H1 (cell line): ENCODE results near the gene KRTAP10-4. TPM values are rescaled to one million over a fixed set of nuclear protein-coding genes. Genes with fewer than 3 reads are reported as not detected.

Source experiments
- CTCF ChIA-PET: fragments of 300-600 bp; sonication (Branson Sonifier 250); formaldehyde crosslinking; loops from one replicate; lab custom pipeline; 2021; ENCODE audit not compliant: partially characterized antibody; lab: Charles Lee
- POLR2A ChIA-PET: fragments of 300-600 bp; sonication (Branson Sonifier 250); formaldehyde crosslinking; loops from one replicate; lab custom pipeline; 2021; ENCODE audit warnings: inconsistent platforms; ENCODE audit not compliant: partially characterized antibody; lab: Charles Lee
- DNase-seq, 2 experiments: peaks; one replicate each; pipeline versions ENCODE4 v3.0.0 to v3.0.0-alpha.2; 2010 to 2022; ENCODE audit warnings: low spot score in 2 of 2, low read depth in 1 of 2, mixed read lengths in 1 of 2
- FAIRE-seq: peaks from 2 replicates; lab custom pipeline; 2011; peaks lifted over from hg19 to GRCh38; lab: Jason Lieb, UNC
- H2AFZ ChIP-seq: 2 replicates; pipeline ENCODE4 v1.8.1; 2012; ENCODE audit warnings: low read length, inconsistent platforms
- H2AK5ac ChIP-seq: 2 replicates; pipeline ENCODE4 v1.6.1; 2013; ENCODE audit warnings: low read depth, low read length
- H2BK120ac ChIP-seq: replicated peaks from 2 replicates; pipeline ENCODE3; 2013; ENCODE audit warnings: low read depth, low read length, inconsistent platforms
- H2BK12ac ChIP-seq: 2 replicates; pipeline ENCODE4 v1.6.1; 2013; ENCODE audit warnings: low read depth, low read length
- H2BK15ac ChIP-seq: 2 replicates; pipeline ENCODE4 v1.6.1; 2013; ENCODE audit warnings: low read length
- H2BK20ac ChIP-seq: 2 replicates; pipeline ENCODE4 v1.6.1; 2013; ENCODE audit warnings: low read length
- H2BK5ac ChIP-seq: 2 replicates; pipeline ENCODE4 v1.6.1; 2013; ENCODE audit warnings: low read depth, low read length
- H3K14ac ChIP-seq: 2 replicates; pipeline ENCODE4 v1.6.1; 2013; ENCODE audit warnings: inconsistent platforms; ENCODE audit not compliant: insufficient read length
- H3K18ac ChIP-seq: 2 replicates; pipeline ENCODE4 v1.6.1; 2013; ENCODE audit warnings: low read length; ENCODE audit errors: extremely low read depth
- H3K23ac ChIP-seq: 2 replicates; pipeline ENCODE4 v1.6.1; 2013; ENCODE audit warnings: inconsistent platforms; ENCODE audit not compliant: insufficient read length
- H3K23me2 ChIP-seq: 2 replicates; pipeline ENCODE4 v1.6.1; 2013; ENCODE audit warnings: low read depth, low read length
- H3K27ac ChIP-seq: 2 replicates; pipeline ENCODE4 v1.6.1; 2011; ENCODE audit warnings: low read depth, low read length, inconsistent platforms
- H3K27me3 ChIP-seq, 4 experiments: replicated peaks in 1 of 4; 1 replicate in 1 of 4; 2 replicates in 3 of 4; pipeline versions ENCODE4 v1.6.1 to v1.8.1; 2011 to 2013; ENCODE audit warnings: low read length in 3 of 4, mild to moderate bottlenecking in 3 of 4, inconsistent platforms in 2 of 4, mixed read lengths in 2 of 4, moderate library complexity in 1 of 4; ENCODE audit not compliant: control insufficient read depth in 3 of 4, insufficient read depth in 3 of 4; ENCODE audit errors: extremely low read depth in 1 of 4
- H3K36me3 ChIP-seq, 4 experiments: 2 replicates each; pipeline versions ENCODE4 v1.6.1 to v1.8.1; 2011 to 2013; ENCODE audit warnings: mild to moderate bottlenecking in 4 of 4, low read length in 3 of 4, moderate library complexity in 2 of 4, control low read depth in 1 of 4, inconsistent platforms in 1 of 4; ENCODE audit not compliant: insufficient read depth in 4 of 4, control insufficient read depth in 2 of 4
- H3K4ac ChIP-seq: replicated peaks from 2 replicates; pipeline ENCODE3; 2013; ENCODE audit warnings: low read length, low read depth, mixed read lengths, inconsistent platforms; ENCODE audit not compliant: insufficient read length
- H3K4me1 ChIP-seq, 4 experiments: replicated peaks in 1 of 4; 1 replicate in 1 of 4; 2 replicates in 3 of 4; pipeline versions ENCODE4 v1.6.1 to v1.8.1; 2011 to 2013; ENCODE audit warnings: low read length in 3 of 4, inconsistent platforms in 2 of 4, mixed read lengths in 1 of 4; ENCODE audit not compliant: insufficient read depth in 4 of 4, control insufficient read depth in 3 of 4
- H3K4me2 ChIP-seq, 2 experiments: 2 replicates each; pipeline versions ENCODE4 v1.6.1 to v1.8.1; 2011 to 2013; ENCODE audit warnings: low read depth in 2 of 2, low read length in 2 of 2, control low read depth in 1 of 2, inconsistent platforms in 1 of 2, mild to moderate bottlenecking in 1 of 2; ENCODE audit not compliant: insufficient read depth in 1 of 2
- H3K4me3 ChIP-seq, 4 experiments: fragments of 200-600, 300-600 bp in 1 of 4; sonication (generic), shearing (Covaris generic), sonication (Bioruptor Twin) in 1 of 4; 2 replicates each; pipeline versions ENCODE4 v1.5.1 to v1.8.1; 2011 to 2016; ENCODE audit warnings: low read length in 4 of 4, low read depth in 3 of 4, control low read depth in 2 of 4, inconsistent platforms in 2 of 4, mild to moderate bottlenecking in 2 of 4, mixed read lengths in 1 of 4, moderate library complexity in 1 of 4; ENCODE audit not compliant: insufficient read depth in 2 of 4; ENCODE audit errors: extremely low read depth in 1 of 4
- H3K56ac ChIP-seq: replicated peaks from 2 replicates; pipeline ENCODE3; 2013; ENCODE audit warnings: low read depth, mild to moderate bottlenecking, mixed read lengths, low read length, inconsistent platforms; ENCODE audit not compliant: insufficient read length
- H3K79me1 ChIP-seq: 2 replicates; pipeline ENCODE4 v1.6.1; 2013; ENCODE audit warnings: low read depth, low read length, control low read depth
- H3K79me2 ChIP-seq, 2 experiments: 2 replicates each; pipeline versions ENCODE4 v1.6.1 to v1.8.1; 2012 to 2013; ENCODE audit warnings: low read length in 2 of 2, mild to moderate bottlenecking in 2 of 2, inconsistent platforms in 1 of 2; ENCODE audit not compliant: insufficient read depth in 2 of 2, control insufficient read depth in 1 of 2
- H3K9ac ChIP-seq, 4 experiments: replicated peaks in 1 of 4; 1 replicate in 1 of 4; 2 replicates in 3 of 4; pipeline versions ENCODE4 v1.6.1 to v1.8.1; 2011 to 2013; ENCODE audit warnings: low read depth in 3 of 4, low read length in 3 of 4, control low read depth in 2 of 4, mild to moderate bottlenecking in 2 of 4, moderate library complexity in 2 of 4, inconsistent platforms in 1 of 4; ENCODE audit errors: extremely low read depth in 1 of 4
- H3K9me3 ChIP-seq, 2 experiments: 2 replicates each; pipeline versions ENCODE4 v1.6.1 to v1.8.1; 2012 to 2013; ENCODE audit warnings: mild to moderate bottlenecking in 2 of 2, moderate library complexity in 2 of 2, control low read depth in 1 of 2, inconsistent platforms in 1 of 2, low read depth in 1 of 2, low read length in 1 of 2, mixed read lengths in 1 of 2; ENCODE audit not compliant: insufficient read depth in 2 of 2
- H4K20me1 ChIP-seq, 2 experiments: replicated peaks in 1 of 2; 2 replicates each; pipeline versions ENCODE3 to v1.8.1; 2011 to 2013; ENCODE audit warnings: inconsistent platforms in 2 of 2, low read length in 2 of 2, mild to moderate bottlenecking in 1 of 2; ENCODE audit not compliant: insufficient read depth in 2 of 2, control insufficient read depth in 1 of 2
- H4K5ac ChIP-seq: 2 replicates; pipeline ENCODE4 v1.6.1; 2013; ENCODE audit warnings: low read length, low read depth, mixed read lengths, inconsistent platforms; ENCODE audit not compliant: insufficient read length
- H4K8ac ChIP-seq: 2 replicates; pipeline ENCODE4 v1.8.0; 2013; ENCODE audit warnings: mild to moderate bottlenecking, moderate library complexity, low read length, inconsistent platforms; ENCODE audit not compliant: insufficient read depth; ENCODE audit errors: extremely low read depth
- H4K91ac ChIP-seq: replicated peaks from 2 replicates; pipeline ENCODE3; 2013; ENCODE audit warnings: low read length, mixed read lengths, inconsistent platforms; ENCODE audit not compliant: insufficient read length
- WGBS, 2 experiments: shearing (Covaris generic) in 1 of 2; methylation state at CpG; one replicate each; pipeline versions ENCODE4 v1.1.6 to v1.1.7; 2013 to 2015; ENCODE audit warnings: low lambda C conversion rate in 2 of 2, mixed read lengths in 2 of 2, inconsistent platforms in 1 of 2, low coverage in 1 of 2, missing lambda C conversion rate in 1 of 2; ENCODE audit not compliant: insufficient replicate concordance in 2 of 2, insufficient coverage in 1 of 2, insufficient read length in 1 of 2; ENCODE audit errors: extremely low coverage in 1 of 2, missing lambda C conversion rate in 1 of 2; 5-methylcytosine and 5-hydroxymethylcytosine counted together
- polyA plus RNA-seq, 7 experiments: library from polyadenylated mRNA; depleted of rRNA in 3 of 7; stranded (reverse) in 5 of 7; unstranded in 2 of 7; fragments of >200 nt in 5 of 7; fragments of 200-250 nt in 2 of 7; gene quantifications; 1 replicate in 5 of 7; 2 replicates in 1 of 7; 4 replicates in 1 of 7; pipeline versions ENCODE4 v1.2.1 to v1.2.3, GENCODE V29; 2011 to 2013; ENCODE audit warnings: missing spikeins in 2 of 7, mixed read lengths in 2 of 7
- total RNA-seq: library from RNA; stranded (reverse); fragmentation: NEBNext Ultra II Directional; extraction: Animal tissue kit (Norgen Biotek cat#: 25700); gene quantifications from 2 replicates; pipeline ENCODE4 v1.2.1, GENCODE V29; 2021
- TF ChIP-seq, protein P1 (sequence below): IDR thresholded peaks from 2 replicates; pipeline ENCODE4 v1.6.1; 2012; ENCODE audit warnings: inconsistent platforms

KRTAP10-4 gene
- total and polyA plus RNA-seq, 2 of the 8 experiments (the other 6 are each of a cell fraction or from before 2014, with no cell fraction given): not detected

DNA sequence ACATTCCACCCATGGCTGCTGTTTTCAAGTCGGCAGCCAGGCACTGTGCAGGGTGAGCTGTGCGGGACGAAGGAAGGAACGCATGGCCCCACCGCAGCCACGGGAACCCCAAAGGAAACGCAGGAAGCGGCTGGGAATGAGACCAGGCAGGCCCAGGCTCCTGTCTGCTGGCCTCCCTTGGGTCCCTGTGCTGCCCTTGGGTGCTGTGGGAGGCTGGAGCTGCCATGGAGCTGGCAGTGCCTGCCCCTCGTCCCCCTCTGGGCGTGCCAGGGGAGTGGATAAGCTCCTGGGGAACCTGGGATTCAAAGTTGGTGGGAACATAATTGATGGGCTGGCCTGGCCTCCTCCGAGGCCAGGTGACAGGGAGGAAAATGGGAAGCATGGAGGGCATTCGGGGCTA, 5.3 kb upstream of the KRTAP10-4 start:
- no peak overlapping the region for H2AK5ac ChIP-seq
- no peak overlapping the region for H4K91ac ChIP-seq
- H2BK5ac ChIP-seq: no peak overlapping the region
- DNase-seq: no peak
- TF ChIP-seq, protein P1, sequence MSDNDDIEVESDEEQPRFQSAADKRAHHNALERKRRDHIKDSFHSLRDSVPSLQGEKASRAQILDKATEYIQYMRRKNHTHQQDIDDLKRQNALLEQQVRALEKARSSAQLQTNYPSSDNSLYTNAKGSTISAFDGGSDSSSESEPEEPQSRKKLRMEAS: no peak
- TF ChIP-seq, all 59 proteins: peak for 0
- no peaks in the 10 kb centered on the region for H3K79me1 ChIP-seq
- peaks cover 7 to 13% of the 10 kb centered on the region in 2 experiments; a peak in 3 of 4 replicates for H3K9me3 ChIP-seq
- no peaks in the 10 kb centered on the region for H3K79me2 ChIP-seq
- H2BK12ac ChIP-seq: no peak overlapping the region
- no peak overlapping the region for H3K4ac ChIP-seq
- H3K23me2 ChIP-seq: no peaks in the 10 kb centered on the region; the same call in 1 of the 2 replicates
- FAIRE-seq: no peak
- H3K9ac ChIP-seq: no peak overlapping the region
- H3K14ac ChIP-seq: no peak overlapping the region
- WGBS, 2 experiments: 91% methylated on average over 12 of the region's 12 CpGs; no CpG with 5 or more reads in 1 of the 2 experiments
- no peaks in the 10 kb centered on the region for H3K27me3 ChIP-seq
- ChIA-PET CTCF (interaction anchor here (0.7 to 1.6 kb wide), 4 partner anchors 10 to 41 kb away, joined by 3 to 5 read pairs (median 3); partner anchors contain the start of genes KRTAP10-3 and KRTAP10-5), POLR2A (no interaction called here)
- no peak overlapping the region for H3K23ac ChIP-seq
- no peak overlapping the region for H3K4me2 ChIP-seq
- peak overlapping the region; percentile 57; the same call in 1 of the 2 replicates for H4K8ac ChIP-seq
- no peak overlapping the region; the same call in 1 of the 2 replicates for H2AFZ ChIP-seq
- H4K5ac ChIP-seq: no peak overlapping the region
- H3K27ac ChIP-seq: no peak overlapping the region
- H2BK15ac ChIP-seq: no peak overlapping the region
- no peaks in the 10 kb centered on the region for H4K20me1 ChIP-seq
- no peak overlapping the region; the same call in 1 of the 2 replicates for H3K18ac ChIP-seq
- no peak overlapping the region for H2BK120ac ChIP-seq
- no peaks in the 10 kb centered on the region for H3K36me3 ChIP-seq
- H3K4me1 ChIP-seq: peaks cover 0 to 3% (median 0%) of the 10 kb centered on the region in 4 experiments; a peak in 1 of 7 replicates
- no peak overlapping the region for H3K56ac ChIP-seq
- H3K4me3 ChIP-seq: no peak overlapping the region
- no peak overlapping the region for H2BK20ac ChIP-seq
